ENCODE results near the gene SLC13A2. TPM values are rescaled to one million over a fixed set of nuclear protein-coding genes. Genes with fewer than 3 reads are reported as not detected.

Gene SLC13A2
- total RNA-seq, 3 donors from 2014 or later (not counting 1 experiment from before 2014, with no cell fraction given) = not detected

DNA sequence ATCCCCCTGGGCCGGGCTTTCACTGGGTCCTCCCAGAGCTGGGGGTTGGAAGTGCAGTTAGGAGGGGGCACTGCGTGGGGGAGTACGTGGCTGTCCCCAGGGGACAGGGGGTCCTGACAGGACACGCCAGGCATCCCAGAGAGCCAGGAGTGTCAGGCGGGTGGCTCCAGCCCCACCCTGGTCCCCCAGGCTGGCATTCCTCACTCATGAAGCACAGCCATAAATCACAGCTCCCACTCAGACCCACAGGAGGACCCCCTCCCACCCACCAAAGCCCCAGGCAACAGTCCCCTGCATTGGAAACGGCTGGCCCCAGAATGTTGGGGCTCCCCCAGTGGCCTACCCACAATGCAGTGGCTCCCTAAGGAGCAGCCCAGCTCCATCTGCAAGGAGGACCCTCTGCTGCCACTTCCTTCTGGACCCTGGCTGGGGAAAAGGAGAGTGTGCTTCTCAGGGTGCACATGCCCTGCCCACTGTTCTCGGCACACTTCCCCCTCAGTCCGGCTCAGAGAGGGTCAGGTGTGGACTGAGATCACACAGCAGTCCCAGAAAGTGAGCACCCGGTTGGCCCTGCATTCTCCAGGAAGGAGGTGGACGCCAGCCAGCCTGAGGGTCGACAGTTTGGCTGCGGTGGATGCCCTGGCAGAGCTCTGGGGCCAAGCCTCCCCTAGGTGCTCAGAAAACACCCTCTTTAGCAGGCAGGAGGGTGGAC is 25.4 kb downstream of the SLC13A2 start:
- Histone ChIP-seq H3K4me3 (ENCODE audit: low read length) (no peak overlapping the region), H3K27ac (ENCODE audit: low read length) (no peak overlapping the region), H3K4me1 (ENCODE audit: control insufficient read depth, insufficient read depth, low read length) (no peaks in the 10 kb centered on the region), H3K36me3 (ENCODE audit: control insufficient read depth, insufficient read depth, low read length) (no peaks in the 10 kb centered on the region), H3K27me3 (ENCODE audit: control insufficient read depth, insufficient read depth, low read length) (no peaks in the 10 kb centered on the region), H3K9me3 (ENCODE audit: control insufficient read depth, insufficient read depth, low read length) (no peaks in the 10 kb centered on the region)
- H3K27me3 Mint-ChIP-seq (ENCODE audit: low read depth in 2 of 2) = peaks cover 0 to 1% of the 10 kb centered on the region in 2 donors
- intact Hi-C loops (cut with micrococcal nuclease) = no loop called here
- no peak overlapping the region for H3K4me3 Mint-ChIP-seq
- TF ChIP-seq, protein P1, sequence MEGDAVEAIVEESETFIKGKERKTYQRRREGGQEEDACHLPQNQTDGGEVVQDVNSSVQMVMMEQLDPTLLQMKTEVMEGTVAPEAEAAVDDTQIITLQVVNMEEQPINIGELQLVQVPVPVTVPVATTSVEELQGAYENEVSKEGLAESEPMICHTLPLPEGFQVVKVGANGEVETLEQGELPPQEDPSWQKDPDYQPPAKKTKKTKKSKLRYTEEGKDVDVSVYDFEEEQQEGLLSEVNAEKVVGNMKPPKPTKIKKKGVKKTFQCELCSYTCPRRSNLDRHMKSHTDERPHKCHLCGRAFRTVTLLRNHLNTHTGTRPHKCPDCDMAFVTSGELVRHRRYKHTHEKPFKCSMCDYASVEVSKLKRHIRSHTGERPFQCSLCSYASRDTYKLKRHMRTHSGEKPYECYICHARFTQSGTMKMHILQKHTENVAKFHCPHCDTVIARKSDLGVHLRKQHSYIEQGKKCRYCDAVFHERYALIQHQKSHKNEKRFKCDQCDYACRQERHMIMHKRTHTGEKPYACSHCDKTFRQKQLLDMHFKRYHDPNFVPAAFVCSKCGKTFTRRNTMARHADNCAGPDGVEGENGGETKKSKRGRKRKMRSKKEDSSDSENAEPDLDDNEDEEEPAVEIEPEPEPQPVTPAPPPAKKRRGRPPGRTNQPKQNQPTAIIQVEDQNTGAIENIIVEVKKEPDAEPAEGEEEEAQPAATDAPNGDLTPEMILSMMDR (IDR thresholded peaks at IDR 0.05) = no peak
- 75% methylated on average over 12 of the region's 12 CpGs for WGBS (ENCODE audit: insufficient coverage)
- H3K4me1 Mint-ChIP-seq = no peaks in the 10 kb centered on the region
- ATAC-seq (no peak), DNase-seq (no peak)
- H3K36me3 Mint-ChIP-seq = no peaks in the 10 kb centered on the region
- H3K27ac Mint-ChIP-seq = no peak overlapping the region
- no peaks in the 10 kb centered on the region for H3K9me3 Mint-ChIP-seq

DNA sequence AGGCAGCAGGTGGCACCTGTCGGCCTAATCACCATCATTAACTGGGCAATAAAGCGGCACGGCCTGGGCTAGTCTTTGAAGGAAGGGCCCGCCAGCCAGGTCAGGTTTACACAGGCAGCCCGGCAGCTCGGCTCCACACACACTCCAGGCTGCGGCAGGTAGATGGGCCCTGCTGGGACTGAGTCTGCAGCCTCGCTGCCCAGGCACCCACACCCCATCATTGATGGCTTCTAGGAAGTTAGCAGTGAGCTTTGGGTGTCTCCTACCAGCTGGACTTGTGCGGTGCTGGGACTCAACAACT is 25.9 kb downstream of the SLC13A2 start:
- Histone ChIP-seq H3K27me3 (ENCODE audit: control insufficient read depth, insufficient read depth, low read length) (no peaks in the 10 kb centered on the region), H3K4me3 (ENCODE audit: low read length) (no peak overlapping the region), H3K9me3 (ENCODE audit: control insufficient read depth, insufficient read depth, low read length) (no peaks in the 10 kb centered on the region), H3K27ac (ENCODE audit: low read length) (no peak overlapping the region), H3K36me3 (ENCODE audit: control insufficient read depth, insufficient read depth, low read length) (no peaks in the 10 kb centered on the region), H3K4me1 (ENCODE audit: control insufficient read depth, insufficient read depth, low read length) (no peaks in the 10 kb centered on the region)
- Mint-ChIP-seq H3K9me3 (no peaks in the 10 kb centered on the region), H3K4me1 (no peaks in the 10 kb centered on the region), H3K27ac (no peak overlapping the region), H3K27me3 (ENCODE audit: low read depth in 2 of 2) (peaks cover 4 to 6% of the 10 kb centered on the region in 2 donors), H3K36me3 (no peaks in the 10 kb centered on the region), H3K4me3 (no peak overlapping the region)
- DNase-seq (no peak), ATAC-seq (no peak)
- TF ChIP-seq, protein P1 (IDR thresholded peaks at IDR 0.05) = no peak
- WGBS (ENCODE audit: insufficient coverage) = 92% methylated on average over 9 of the region's 9 CpGs
- intact Hi-C loops (cut with micrococcal nuclease) = no loop called here

DNA sequence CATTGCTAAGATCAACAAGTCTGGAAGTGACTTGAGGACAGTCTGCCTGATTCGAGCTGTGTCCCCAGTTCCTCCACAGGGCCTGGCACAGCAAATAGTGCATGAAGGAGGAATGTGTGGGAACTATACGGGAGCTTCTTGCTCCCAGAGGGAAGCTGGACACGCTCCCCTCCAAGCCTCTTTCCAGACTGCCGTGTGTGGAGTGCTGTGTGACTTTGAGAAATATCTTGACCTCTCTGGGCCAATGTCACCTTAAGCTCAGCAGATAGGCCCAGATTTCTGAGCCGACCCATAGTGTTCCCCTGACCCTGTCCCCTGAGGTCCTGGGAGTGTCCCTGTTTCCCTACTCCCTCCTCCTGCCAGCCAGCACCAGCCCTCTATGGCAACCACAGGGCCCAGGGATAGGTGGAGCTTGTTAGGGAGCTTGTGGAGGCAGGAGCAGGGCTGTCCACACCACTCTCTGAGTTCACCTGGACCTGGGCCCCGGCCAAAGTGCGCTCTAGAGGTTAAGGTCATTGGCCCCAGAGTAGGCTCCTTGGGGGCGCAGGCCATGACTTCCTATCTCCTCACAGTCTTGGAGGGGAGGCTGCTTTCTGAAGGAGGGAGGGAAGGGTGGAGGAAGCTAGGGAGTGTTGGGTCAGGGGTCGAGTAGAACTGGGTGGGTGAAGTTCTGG is 26.4 kb downstream of the SLC13A2 start:
- no peaks in the 10 kb centered on the region for H3K4me1 ChIP-seq (ENCODE audit: control insufficient read depth, insufficient read depth, low read length)
- H3K9me3 ChIP-seq (ENCODE audit: control insufficient read depth, insufficient read depth, low read length) = no peaks in the 10 kb centered on the region

More for the DNA sequence above, 26.4 kb downstream of the SLC13A2 start:
- no peaks in the 10 kb centered on the region for H3K36me3 ChIP-seq (ENCODE audit: control insufficient read depth, insufficient read depth, low read length)
- Mint-ChIP-seq H3K9me3 (no peaks in the 10 kb centered on the region), H3K4me3 (no peak overlapping the region), H3K27me3 (ENCODE audit: low read depth in 2 of 2) (peaks cover 5 to 8% of the 10 kb centered on the region in 2 donors), H3K4me1 (no peaks in the 10 kb centered on the region), H3K36me3 (no peaks in the 10 kb centered on the region), H3K27ac (no peak overlapping the region)
- intact Hi-C loops (cut with micrococcal nuclease) = no loop called here
- no peak for DNase-seq
- no peak overlapping the region for H3K4me3 ChIP-seq (ENCODE audit: low read length)
- ATAC-seq = no peak
- H3K27me3 ChIP-seq (ENCODE audit: control insufficient read depth, insufficient read depth, low read length) = no peaks in the 10 kb centered on the region
- 85% methylated on average over 9 of the region's 9 CpGs for WGBS (ENCODE audit: insufficient coverage)
- no peak overlapping the region for H3K27ac ChIP-seq (ENCODE audit: low read length)
- TF ChIP-seq, protein P1 (IDR thresholded peaks at IDR 0.05) = no peak

Data from natural killer cell (primary cell).